NCI-H446 (cell line): Measurements from ENCODE around the gene XYLT1.
A peak's percentile ranks its signal among the peaks of the same experiment; 100 is the strongest.
"Not testable (repeated sequence)": the region's sequence is repeated elsewhere in the genome, so short reads cannot be mapped to it uniquely, and the experiment has no call there.

Experiments used
- DNase-seq, 2 experiments: peaks; one replicate each; lab custom pipeline; 2025; lab: John Stamatoyannopoulos, UW

XYLT1 gene

GRCh38 chr16:17309510-17309909, 161.2 kb downstream of the XYLT1 start:
- DNase-seq, result no peak

GRCh38 chr16:17308186-17308585, 162.6 kb downstream of the XYLT1 start:
- no peak for DNase-seq

DNA sequence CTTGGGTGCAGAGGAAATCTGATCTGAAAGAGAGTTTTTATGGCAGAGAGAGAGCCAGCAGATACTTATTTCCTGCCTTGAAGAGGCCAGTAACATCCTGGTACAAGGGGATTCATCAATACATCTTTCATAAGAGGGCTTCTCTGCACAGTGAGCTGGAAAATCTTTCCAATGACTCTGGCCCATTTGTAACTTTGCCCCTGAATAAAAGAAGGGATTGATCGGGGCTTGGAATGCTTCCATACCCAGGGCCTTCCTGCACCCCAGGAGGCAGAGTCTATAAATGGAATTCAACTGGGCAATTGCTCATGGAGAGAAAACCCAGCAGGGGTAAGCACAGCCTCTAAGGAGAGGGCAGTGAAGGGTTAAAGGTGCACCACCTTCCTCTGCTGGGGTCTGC, 163.3 kb downstream of the XYLT1 start:
- DNase-seq, result no peak

DNA sequence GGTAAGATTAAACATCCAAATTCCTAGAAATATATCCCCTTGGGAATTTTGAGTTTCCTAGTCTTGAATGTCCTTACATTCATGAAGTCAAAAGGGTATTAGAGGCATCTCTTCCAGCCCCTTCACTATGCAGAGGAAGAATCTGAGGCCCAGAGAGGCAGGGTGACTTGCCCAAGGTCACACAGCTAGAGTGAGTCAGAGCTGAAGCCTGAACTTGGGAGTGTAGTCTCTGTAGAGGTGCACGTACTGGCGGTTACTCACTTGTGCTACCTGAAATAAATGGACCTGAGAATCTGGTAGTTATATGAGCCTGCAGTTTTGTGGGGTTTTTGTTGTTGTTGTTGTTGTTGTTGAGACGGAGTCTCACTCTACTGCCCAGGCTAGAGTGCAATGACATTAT, 164.0 kb downstream of the XYLT1 start:
- no peak for DNase-seq

DNA sequence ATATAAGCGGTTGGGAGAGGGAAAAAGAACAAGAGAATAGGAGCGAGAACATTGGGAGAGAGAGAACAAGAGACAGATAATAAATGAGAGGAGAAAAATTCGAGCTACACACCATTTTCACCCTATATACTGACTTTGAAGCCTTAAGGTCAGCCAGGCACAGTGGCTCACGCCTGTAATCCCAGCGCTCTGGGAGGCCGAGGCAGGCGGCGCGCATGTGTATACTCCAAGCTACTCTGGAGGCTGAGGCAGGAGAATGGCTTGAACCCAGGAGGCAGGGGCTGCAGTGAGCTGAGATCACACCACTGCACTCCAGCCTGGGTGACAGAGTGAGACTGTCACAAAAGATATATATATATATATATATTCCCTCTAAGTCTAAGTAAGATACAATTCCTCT, 164.5 kb downstream of the XYLT1 start:
- not testable (repeated sequence) for DNase-seq

- no peak for DNase-seq
Measured at GRCh38 chr16:17305694-17306093, 165.1 kb downstream of the XYLT1 start.

GRCh38 chr16:17304491-17305119, 166.2 kb downstream of the XYLT1 start:
- peak in 1 of 2 experiments; percentile 19 for DNase-seq

GRCh38 chr16:17304106-17304490, 166.7 kb downstream of the XYLT1 start:
- DNase-seq, result no peak

GRCh38 chr16:17303101-17303500, 167.7 kb downstream of the XYLT1 start:
- no peak for DNase-seq

DNA sequence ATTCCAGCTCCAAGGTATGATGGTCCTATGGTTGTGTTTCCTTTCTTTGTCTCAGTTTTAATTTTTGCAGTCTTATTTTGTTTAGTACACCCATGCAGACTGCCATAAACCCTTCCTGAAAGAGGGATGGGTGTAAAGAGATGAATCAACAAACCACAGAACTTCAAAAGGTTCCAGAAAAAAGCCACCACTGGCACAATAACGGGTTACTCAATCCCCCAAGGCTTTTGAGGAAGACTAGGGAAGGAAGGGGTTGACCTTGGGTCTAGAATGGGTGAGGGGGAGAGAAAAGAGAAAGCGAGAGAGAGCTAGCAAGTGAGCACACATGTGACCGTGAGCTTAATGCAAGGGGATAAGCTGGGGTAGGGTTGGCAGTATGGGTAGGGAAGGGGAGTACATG, 168.1 kb downstream of the XYLT1 start:
- DNase-seq, result no peak

DNA sequence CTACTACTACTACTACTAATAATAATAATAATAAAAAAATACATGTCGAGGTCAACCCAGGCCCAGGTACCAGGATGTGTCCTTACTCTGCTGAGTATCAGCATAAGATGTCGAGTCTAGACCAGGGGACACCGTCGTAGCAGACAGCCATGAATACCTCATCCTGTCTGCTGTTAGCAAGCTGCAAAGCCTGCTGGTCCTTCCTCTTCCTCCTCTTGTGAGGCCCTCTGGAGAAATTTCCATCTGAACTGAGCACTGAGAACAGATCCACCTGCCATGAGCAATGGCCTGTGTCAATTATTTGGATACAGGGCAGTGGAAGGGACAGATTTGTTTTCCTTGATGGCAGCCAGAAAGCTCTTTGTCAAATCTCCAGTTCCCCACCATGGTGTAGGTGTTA, 168.5 kb downstream of the XYLT1 start:
- DNase-seq, result no peak

DNA sequence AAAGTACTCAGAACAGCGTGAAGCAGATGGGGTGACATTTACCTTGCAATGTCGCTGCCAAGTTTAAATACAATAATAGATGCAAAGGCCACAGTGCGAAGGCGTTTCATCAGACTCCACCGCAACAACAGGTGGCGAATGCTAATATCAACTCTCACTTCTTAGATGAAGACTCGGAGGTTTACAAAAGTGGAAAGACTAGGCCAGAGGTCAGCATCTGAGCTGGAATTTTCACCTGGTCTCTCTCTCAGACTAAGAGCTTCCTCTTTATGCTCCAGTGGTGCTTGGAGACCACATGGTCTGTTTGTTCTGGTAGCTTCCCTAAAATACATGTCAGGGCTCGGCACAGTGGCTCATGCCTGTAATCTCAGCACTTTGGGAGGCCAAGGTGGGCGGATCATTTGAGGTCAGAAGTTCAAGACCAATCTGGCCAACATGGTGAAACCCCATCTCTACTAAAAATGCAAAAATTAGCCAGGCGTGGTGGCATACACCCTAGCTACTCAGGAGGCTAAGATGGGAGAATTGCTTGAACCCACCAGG, 169.1 kb downstream of the XYLT1 start:
- no peak for DNase-seq

DNA sequence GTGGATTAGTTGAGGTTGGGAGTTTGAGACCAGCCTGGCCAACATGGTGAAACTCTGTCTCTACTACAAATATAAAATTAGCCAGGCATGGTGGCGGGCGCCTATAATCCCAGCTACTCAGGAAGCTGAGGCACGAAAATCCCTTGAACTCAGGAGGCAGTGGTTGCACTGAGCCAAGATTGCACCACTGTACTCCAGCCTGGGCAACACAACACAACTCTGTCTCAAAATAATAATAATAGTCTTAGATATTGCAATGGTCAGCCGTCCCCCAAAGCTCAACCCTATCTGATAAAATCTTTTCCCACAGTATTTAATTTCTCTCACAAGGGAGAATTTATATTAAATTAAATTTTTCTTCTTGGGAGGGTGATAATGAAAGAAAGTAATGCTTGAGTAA, 169.6 kb downstream of the XYLT1 start:
- DNase-seq, result no peak

DNA sequence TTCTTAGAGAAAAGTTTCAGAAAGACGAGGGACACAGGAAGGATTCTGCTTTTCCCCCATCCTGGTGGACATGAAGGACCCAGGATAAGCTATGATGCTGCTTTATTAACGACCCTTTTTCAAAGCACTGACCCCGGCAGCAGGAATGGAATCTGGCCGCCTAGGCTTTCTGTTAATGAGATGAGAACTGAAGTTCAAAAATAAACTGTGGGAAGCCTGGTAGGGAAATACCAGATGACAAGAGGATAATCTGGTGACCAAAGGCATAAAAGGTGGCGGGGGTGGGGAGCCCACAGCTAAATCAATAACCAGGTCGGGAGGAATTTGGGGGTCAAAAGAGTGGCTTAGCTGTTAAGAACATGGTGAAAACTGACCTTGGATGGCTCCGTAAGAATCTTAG, 171.0 kb downstream of the XYLT1 start:
- DNase-seq, result no peak

GRCh38 chr16:17298238-17298637, 172.5 kb downstream of the XYLT1 start:
- no peak for DNase-seq

DNA sequence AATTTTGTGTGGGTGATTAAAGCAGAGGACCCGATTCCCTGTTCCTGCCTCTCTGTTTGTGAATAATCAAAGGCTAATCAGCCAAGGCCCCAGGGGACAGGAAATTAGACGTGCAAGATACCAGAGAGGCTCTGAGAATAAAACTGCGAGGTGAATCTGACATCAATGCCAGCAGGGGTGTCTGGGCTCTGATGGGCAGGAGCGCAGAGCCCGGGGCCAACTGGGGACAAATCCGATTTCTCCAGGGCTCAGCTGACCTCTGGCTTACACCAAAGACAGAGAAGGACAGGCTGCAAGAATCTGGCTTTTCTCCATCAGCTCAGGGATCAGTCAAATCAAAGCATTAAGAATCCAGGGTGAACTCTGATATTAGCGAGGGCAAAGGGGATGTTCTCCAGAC, 174.3 kb downstream of the XYLT1 start:
- DNase-seq, result no peak

DNA sequence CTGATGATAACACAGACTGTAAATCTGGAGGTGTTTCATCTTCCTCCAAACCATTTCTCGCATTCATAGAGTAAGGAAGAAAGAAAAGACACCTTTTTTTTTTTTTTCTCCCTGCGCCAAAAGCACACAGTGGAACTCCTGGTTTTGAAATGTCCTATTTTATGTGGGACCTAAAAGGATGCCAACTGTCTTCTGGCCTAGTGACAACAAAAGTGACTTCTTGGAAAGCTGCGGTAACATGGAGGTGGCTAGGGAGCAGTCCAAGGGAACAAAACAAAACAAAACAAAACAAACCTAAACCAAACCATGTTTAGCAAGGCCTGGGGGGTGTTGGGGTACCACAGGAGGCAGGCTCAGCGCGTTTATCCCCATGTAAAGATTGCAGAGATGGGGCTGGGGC, 174.8 kb downstream of the XYLT1 start:
- no peak for DNase-seq

GRCh38 chr16:17294856-17295255, 175.9 kb downstream of the XYLT1 start:
- no peak for DNase-seq

- DNase-seq, result no peak
Measured at GRCh38 chr16:17293813-17294558, 176.8 kb downstream of the XYLT1 start.

GRCh38 chr16:17291289-17291688, 179.5 kb downstream of the XYLT1 start:
- no peak for DNase-seq

GRCh38 chr16:17289674-17290635, 180.8 kb downstream of the XYLT1 start:
- no peak for DNase-seq

GRCh38 chr16:17289050-17289449, 181.7 kb downstream of the XYLT1 start:
- no peak for DNase-seq
